Common myeloid progenitor, CD34-positive (primary cell): ENCODE measurements around the gene FCN1.

Experiments used
- CTCF ChIA-PET: fragments of 350-600 bp; sonication (Branson Sonifier 250); formaldehyde crosslinking; loops from one replicate; lab custom pipeline; 2021; ENCODE audit warnings: antibody characterized with exemption; lab: Charles Lee
- POLR2A ChIA-PET: fragments of 350-600 bp; sonication (Branson Sonifier 250); formaldehyde crosslinking; loops from one replicate; lab custom pipeline; 2021; ENCODE audit warnings: antibody characterized with exemption; lab: Charles Lee
- DNase-seq, 3 donors: peaks; one replicate each; pipeline versions ENCODE4 v3.0.0 to v3.0.0-alpha.2; 2013
- H3K27ac ChIP-seq, 2 experiments: 1 replicate in 1 of 2; 2 replicates in 1 of 2; pipeline ENCODE4 v1.7.0; 2013; ENCODE audit warnings: inconsistent platforms in 2 of 2, low read length in 2 of 2, mild to moderate bottlenecking in 2 of 2, low read depth in 1 of 2, moderate library complexity in 1 of 2; ENCODE audit not compliant: severe bottlenecking in 2 of 2, insufficient read depth in 1 of 2, poor library complexity in 1 of 2
- H3K27me3 ChIP-seq, 5 experiments: replicated peaks in 2 of 5; 1 replicate in 3 of 5; 2 replicates in 2 of 5; pipeline versions ENCODE4 v1.6.1 to v1.7.0; 2013; ENCODE audit warnings: low read length in 4 of 5, mild to moderate bottlenecking in 2 of 5, moderate library complexity in 2 of 5, inconsistent platforms in 1 of 5; ENCODE audit not compliant: insufficient read depth in 5 of 5, control insufficient read depth in 4 of 5
- H3K36me3 ChIP-seq, 4 experiments: 1 replicate in 2 of 4; 2 replicates in 2 of 4; pipeline versions ENCODE4 v1.6.1 to v1.7.0; 2013; ENCODE audit warnings: low read length in 3 of 4, control low read depth in 1 of 4, mild to moderate bottlenecking in 1 of 4; ENCODE audit not compliant: control insufficient read depth in 4 of 4, insufficient read depth in 4 of 4
- H3K4me1 ChIP-seq, 4 experiments: 1 replicate in 3 of 4; 2 replicates in 1 of 4; pipeline versions ENCODE4 v1.6.1 to v1.7.1; 2013; ENCODE audit warnings: low read length in 3 of 4, mild to moderate bottlenecking in 3 of 4, control low read depth in 1 of 4, inconsistent platforms in 1 of 4, moderate library complexity in 1 of 4; ENCODE audit not compliant: control insufficient read depth in 4 of 4, insufficient read depth in 4 of 4; ENCODE audit errors: control extremely low read depth in 1 of 4
- H3K4me3 ChIP-seq, 7 experiments: 1 replicate in 4 of 7; 2 replicates in 3 of 7; pipeline versions ENCODE4 v1.5.1 to v1.7.0; 2013; ENCODE audit warnings: mild to moderate bottlenecking in 7 of 7, low read length in 6 of 7, moderate library complexity in 6 of 7, inconsistent platforms in 2 of 7, low read depth in 2 of 7, control low read depth in 1 of 7; ENCODE audit not compliant: insufficient read depth in 4 of 7, control insufficient read depth in 1 of 7; ENCODE audit errors: extremely low read depth in 1 of 7
- H3K9me3 ChIP-seq, 5 experiments: 1 replicate in 4 of 5; 2 replicates in 1 of 5; pipeline versions ENCODE4 v1.6.1 to v1.7.1; 2013; ENCODE audit warnings: low read length in 4 of 5, mild to moderate bottlenecking in 2 of 5, inconsistent platforms in 1 of 5, low read depth in 1 of 5, moderate library complexity in 1 of 5; ENCODE audit not compliant: control insufficient read depth in 4 of 5, insufficient read depth in 2 of 5; ENCODE audit errors: control extremely low read depth in 1 of 5
- WGBS: methylation state at CpG from one replicate; pipeline ENCODE4 v1.1.5; 2013; ENCODE audit not compliant: insufficient coverage; 5-methylcytosine and 5-hydroxymethylcytosine counted together

The FCN1 gene

GRCh38 chr9:134945509-134946275, 28.0 kb upstream of the FCN1 start:
- ChIA-PET CTCF (no interaction called here), POLR2A (no interaction called here)
- whole genome bisulfite sequencing = 98% methylated on average over 10 of the region's 12 CpGs
- no peaks in the 10 kb centered on the region for H3K4me1 ChIP-seq
- H3K27ac ChIP-seq = no peak overlapping the region
- H3K27me3 ChIP-seq = peaks cover 0 to 16% (median 1%) of the 10 kb centered on the region in 5 experiments
- no peaks in the 10 kb centered on the region for H3K9me3 ChIP-seq
- H3K36me3 ChIP-seq = no peaks in the 10 kb centered on the region
- DNase-seq = no peak
- H3K4me3 ChIP-seq = no peak overlapping the region

GRCh38 chr9:134944916-134945315, 27.2 kb upstream of the FCN1 start:
- CTCF ChIA-PET = no interaction called here

GRCh38 chr9:134944351-134944802, 26.7 kb upstream of the FCN1 start:
- ChIA-PET POLR2A (no interaction called here), CTCF (no interaction called here)
- Histone ChIP-seq H3K4me3 (no peak overlapping the region), H3K27ac (no peak overlapping the region), H3K9me3 (no peaks in the 10 kb centered on the region), H3K4me1 (no peaks in the 10 kb centered on the region), H3K27me3 (peaks cover 0 to 16% (median 1%) of the 10 kb centered on the region in 5 experiments), H3K36me3 (no peaks in the 10 kb centered on the region)
- no peak for DNase-seq
- WGBS = 88% methylated on average over 13 of the region's 14 CpGs

More at GRCh38 chr9:134944916-134945315, 27.2 kb upstream of the FCN1 start:
- POLR2A ChIA-PET = no interaction called here
- Histone ChIP-seq H3K27ac (no peak overlapping the region), H3K27me3 (peaks cover 0 to 16% (median 1%) of the 10 kb centered on the region in 5 experiments), H3K4me1 (no peaks in the 10 kb centered on the region), H3K9me3 (no peaks in the 10 kb centered on the region), H3K4me3 (no peak overlapping the region), H3K36me3 (no peaks in the 10 kb centered on the region)
- WGBS = 90% methylated on average over 13 of the region's 14 CpGs
- DNase-seq = no peak

GRCh38 chr9:134943836-134944235, 26.1 kb upstream of the FCN1 start:
- no peak for DNase-seq
- no peak overlapping the region for H3K4me3 ChIP-seq
- no peak overlapping the region for H3K27ac ChIP-seq
- H3K4me1 ChIP-seq = no peaks in the 10 kb centered on the region
- ChIA-PET POLR2A (no interaction called here), CTCF (no interaction called here)
- no peaks in the 10 kb centered on the region for H3K36me3 ChIP-seq
- WGBS = 93% methylated on average over 14 of the region's 15 CpGs
- H3K9me3 ChIP-seq = no peaks in the 10 kb centered on the region
- peaks cover 0 to 16% (median 1%) of the 10 kb centered on the region in 5 experiments for H3K27me3 ChIP-seq

GRCh38 chr9:134943411-134943810, 25.7 kb upstream of the FCN1 start:
- Histone ChIP-seq H3K4me3 (no peak overlapping the region), H3K9me3 (no peaks in the 10 kb centered on the region), H3K36me3 (no peaks in the 10 kb centered on the region), H3K4me1 (no peaks in the 10 kb centered on the region), H3K27me3 (peaks cover 0 to 16% (median 1%) of the 10 kb centered on the region in 5 experiments), H3K27ac (no peak overlapping the region)
- ChIA-PET POLR2A (no interaction called here), CTCF (no interaction called here)
- WGBS = 99% methylated on average over 10 of the region's 13 CpGs
- no peak for DNase-seq

GRCh38 chr9:134942788-134943184, 25.1 kb upstream of the FCN1 start:
- Histone ChIP-seq H3K27ac (no peak overlapping the region), H3K4me1 (no peaks in the 10 kb centered on the region), H3K27me3 (peaks cover 0 to 16% (median 3%) of the 10 kb centered on the region in 5 experiments), H3K36me3 (no peaks in the 10 kb centered on the region), H3K4me3 (no peak overlapping the region), H3K9me3 (no peaks in the 10 kb centered on the region)
- no peak for DNase-seq
- ChIA-PET CTCF (no interaction called here), POLR2A (no interaction called here)
- 74% methylated on average over 8 of the region's 8 CpGs for WGBS

- Histone ChIP-seq H3K4me1 (peaks cover 0 to 6% (median under 1%) of the 10 kb centered on the region in 4 experiments), H3K4me3 (no peak overlapping the region), H3K27me3 (peaks cover 0 to 16% (median 3%) of the 10 kb centered on the region in 5 experiments), H3K9me3 (no peaks in the 10 kb centered on the region), H3K36me3 (no peaks in the 10 kb centered on the region), H3K27ac (no peak overlapping the region)
- ChIA-PET POLR2A (no interaction called here), CTCF (no interaction called here)
- 88% methylated on average over 21 of the region's 27 CpGs for WGBS
- no peak for DNase-seq
These were observed 24.5 kb upstream of the FCN1 start for GRCh38 chr9:134942011-134942787.
